A549 (cell line): Measurements from ENCODE around the gene PBRM1. TPM values are rescaled to one million over a fixed set of nuclear protein-coding genes. Genes with fewer than 3 reads are reported as not detected.
A peak's percentile ranks its signal among the peaks of the same experiment; 100 is the strongest.

Source experiments
- ATAC-seq, 2 experiments: fragments of 200-7000 bp in 1 of 2; fragments of >200 bp in 1 of 2; cut with Nextera tagmentation in 1 of 2; cut with Tn5 transposase in 1 of 2; 3 replicates each; pipeline versions ENCODE4 v1.8.0 to v1.9.1; 2018 to 2020; ENCODE audit warnings: mild to moderate bottlenecking in 1 of 2, moderate library complexity in 1 of 2
- CTCF ChIA-PET: fragments of 300-600 bp; sonication (Branson Sonifier 250); formaldehyde crosslinking; extraction: SDS; loops from one replicate; lab custom pipeline; 2021; ENCODE audit warnings: antibody characterized with exemption, inconsistent platforms; lab: Yijun Ruan, JAX
- POLR2A ChIA-PET: fragments of 350-600 bp; formaldehyde crosslinking; extraction: SDS; loops from one replicate; lab custom pipeline; 2021; ENCODE audit warnings: antibody characterized with exemption, inconsistent platforms; lab: Yijun Ruan, JAX
- DNase-seq, 2 experiments: peaks; one replicate each; pipeline versions ENCODE4 v3.0.0 to v3.0.0-alpha.2; 2011 to 2016; ENCODE audit warnings: low read depth in 1 of 2, low spot score in 1 of 2
- FAIRE-seq: peaks from 2 replicates; lab custom pipeline; 2011; peaks lifted over from hg19 to GRCh38; lab: Jason Lieb, UNC
- H3K27ac ChIP-seq, 2 experiments: fragments of >200 bp; sonication (Bioruptor Twin); formaldehyde crosslinking; 3 replicates each; pipeline ENCODE4 v1.5.1; 2016 to 2017
- H3K4me1 ChIP-seq: fragments of >200 bp; sonication (Bioruptor Twin); formaldehyde crosslinking; 3 replicates; pipeline ENCODE4 v1.6.1; 2016
- H3K4me2 ChIP-seq: fragments of >200 bp; sonication (Bioruptor Twin); formaldehyde crosslinking; 3 replicates; pipeline ENCODE4 v1.6.1; 2016
- H3K4me3 ChIP-seq: fragments of >200 bp; sonication (Bioruptor Twin); formaldehyde crosslinking; 3 replicates; pipeline ENCODE4 v1.5.1; 2016
- H3K9me3 ChIP-seq: fragments of >200 bp; sonication (Bioruptor Twin); formaldehyde crosslinking; 3 replicates; pipeline ENCODE4 v1.6.1; 2016
- BCL3 ChIP-seq: fragments of >200 bp; sonication (Bioruptor Twin); formaldehyde crosslinking; IDR thresholded peaks from 3 replicates; pipeline ENCODE4 v1.6.1; 2016
- CBX2 ChIP-seq: fragments of 200-600 bp; sonication (generic); IDR thresholded peaks from 2 replicates; pipeline ENCODE4 v1.6.1; 2016; ENCODE audit warnings: low read depth, mild to moderate bottlenecking, borderline replicate concordance
- CHD2 ChIP-seq: fragments of 150-350 bp; IDR thresholded peaks from 2 replicates; pipeline ENCODE4 v1.6.1; 2014; ENCODE audit warnings: low read length; ENCODE audit not compliant: partially characterized antibody
- E2F6 ChIP-seq: IDR thresholded peaks from 2 replicates; pipeline ENCODE4 v1.6.1; 2012; ENCODE audit warnings: low read depth, borderline replicate concordance
- EHF ChIP-seq: fragments of 250-450 bp; sonication (Bioruptor Pico); IDR thresholded peaks from 2 replicates; pipeline ENCODE4 v1.5.0; 2020; ENCODE audit warnings: mild to moderate bottlenecking
- EHMT2 ChIP-seq: fragments of 200-600 bp; sonication (generic); IDR thresholded peaks from 2 replicates; pipeline ENCODE4 v1.6.1; 2016; ENCODE audit warnings: antibody characterized with exemption, low read depth, mild to moderate bottlenecking, moderate library complexity
- ELK1 ChIP-seq: fragments of 150-350 bp; IDR thresholded peaks from 2 replicates; pipeline ENCODE4 v1.6.1; 2014; ENCODE audit warnings: low read depth, mild to moderate bottlenecking, low read length
- EP300 ChIP-seq, 2 experiments: fragments of >200 bp; sonication (Bioruptor Twin); formaldehyde crosslinking; IDR thresholded peaks; 2 replicates in 1 of 2; 3 replicates in 1 of 2; pipeline ENCODE4 v1.6.1; 2016 to 2017
- ESRRA ChIP-seq: fragments of 150-350 bp; IDR thresholded peaks from 2 replicates; pipeline ENCODE4 v1.6.1; 2014; ENCODE audit warnings: mild to moderate bottlenecking, low read length, borderline replicate concordance
- FOSB ChIP-seq: fragments of 250-450 bp; sonication (Bioruptor Pico); IDR thresholded peaks from 2 replicates; pipeline ENCODE4 v1.5.0; 2020; ENCODE audit warnings: mild to moderate bottlenecking, moderate library complexity
- FOSL2 ChIP-seq, 2 experiments: fragments of 450-650 bp in 1 of 2; fragments of >200 bp in 1 of 2; sonication (Bioruptor Twin) in 1 of 2; formaldehyde crosslinking; IDR thresholded peaks; 2 replicates each; pipeline versions ENCODE4 v1.5.0 to v1.6.1; 2016 to 2020; ENCODE audit warnings: mild to moderate bottlenecking in 1 of 2, moderate library complexity in 1 of 2
- FOXS1 ChIP-seq: fragments of 250-450 bp; sonication (Bioruptor Pico); IDR thresholded peaks from 2 replicates; pipeline ENCODE4 v1.5.0; 2020; ENCODE audit warnings: mild to moderate bottlenecking, moderate library complexity
- HOXA7 ChIP-seq: fragments of 250-450 bp; sonication (Bioruptor Pico); IDR thresholded peaks from 2 replicates; pipeline ENCODE4 v1.5.0; 2020; ENCODE audit warnings: mild to moderate bottlenecking, moderate library complexity
- KDM1A ChIP-seq: fragments of 200-600 bp; sonication (generic); IDR thresholded peaks from 2 replicates; pipeline ENCODE4 v1.6.1; 2016; ENCODE audit warnings: low read depth, mild to moderate bottlenecking
- KDM5A ChIP-seq: fragments of 200-600 bp; sonication (generic); IDR thresholded peaks from 2 replicates; pipeline ENCODE4 v1.6.1; 2016; ENCODE audit warnings: antibody characterized with exemption, mild to moderate bottlenecking
- MAX ChIP-seq: IDR thresholded peaks from 2 replicates; pipeline ENCODE4 v1.6.1; 2012
- NFE2L2 ChIP-seq: fragments of 150-350 bp; conservative IDR thresholded peaks from 2 replicates; pipeline ENCODE4 v1.6.1; 2014; ENCODE audit warnings: low read length
- POLR2A ChIP-seq: IDR thresholded peaks from 2 replicates; pipeline ENCODE4 v1.6.1; 2012; ENCODE audit warnings: mild to moderate bottlenecking, low read length
- POLR2AphosphoS2 ChIP-seq: conservative IDR thresholded peaks from 2 replicates; pipeline ENCODE4 v1.6.1; 2012; ENCODE audit warnings: low read length, improper control_type of control experiment, inconsistent platforms
- RARB ChIP-seq: fragments of 250-450 bp; sonication (Bioruptor Pico); IDR thresholded peaks from 2 replicates; pipeline ENCODE4 v1.8.0; 2021; ENCODE audit warnings: mild to moderate bottlenecking, moderate library complexity
- RCOR1 ChIP-seq: fragments of 150-350 bp; IDR thresholded peaks from 2 replicates; pipeline ENCODE4 v1.6.1; 2014; ENCODE audit warnings: antibody characterized with exemption, low read length, low read depth
- REST ChIP-seq: fragments of 200-600 bp; sonication (generic); IDR thresholded peaks from 2 replicates; pipeline ENCODE4 v1.6.1; 2016; ENCODE audit warnings: antibody characterized with exemption, mild to moderate bottlenecking, moderate library complexity
- RFX5 ChIP-seq: fragments of 450-650 bp; IDR thresholded peaks from 2 replicates; pipeline ENCODE4 v1.7.1; 2014; ENCODE audit warnings: antibody characterized with exemption, mild to moderate bottlenecking, moderate library complexity
- RNF2 ChIP-seq: fragments of 200-600 bp; sonication (generic); IDR thresholded peaks from 2 replicates; pipeline ENCODE4 v1.6.1; 2016; ENCODE audit warnings: low read depth, mild to moderate bottlenecking, antibody characterized with exemption, moderate library complexity, borderline replicate concordance
- SREBF2 ChIP-seq: fragments of 450-650 bp; IDR thresholded peaks from 2 replicates; pipeline ENCODE4 v1.6.1; 2014; ENCODE audit warnings: mild to moderate bottlenecking, moderate library complexity
- TFCP2L1 ChIP-seq: fragments of 250-450 bp; sonication (Bioruptor Pico); IDR thresholded peaks from 2 replicates; pipeline ENCODE4 v1.5.0; 2021; ENCODE audit warnings: mild to moderate bottlenecking
- USF2 ChIP-seq: fragments of 450-650 bp; IDR thresholded peaks from 2 replicates; pipeline ENCODE4 v1.6.1; 2014; ENCODE audit warnings: antibody characterized with exemption
- WGBS: methylation state at CpG from one replicate; pipeline ENCODE4 v1.1.6; 2017; ENCODE audit errors: missing lambda C conversion rate; 5-methylcytosine and 5-hydroxymethylcytosine counted together
- polyA plus RNA-seq, 4 experiments: library from polyadenylated mRNA; depleted of rRNA in 3 of 4; stranded (reverse); fragments of >200 nt; fragmentation: RNase III in 1 of 4; extraction: RNeasy Plus Mini Kit Qiagen cat#74134 plus additional on column Dnase treatment in 1 of 4; gene quantifications; 2 replicates in 3 of 4; 3 replicates in 1 of 4; pipeline ENCODE4 v1.2.3, GENCODE V29; 2011 to 2017

Gene PBRM1
- polyA plus RNA-seq, 2 of the 4 experiments (the other 2 are of a cell fraction): 15.0 to 21.6 TPM

GRCh38 chr3:52715714-52716305 is 30.1 kb upstream of the PBRM1 start:
- 84% methylated on average over 10 of the region's 11 CpGs for WGBS
- DNase-seq: no peak
- ChIA-PET POLR2A (interaction anchor here (0.5 to 1.2 kb wide), 2 partner anchors 10 to 97 kb away, joined by 3 read pairs; partner anchors contain the start of gene SPCS1), CTCF (interaction anchor here (1.2 kb wide), 1 partner anchor 244 kb away, joined by 3 read pairs; no protein-coding TSS in a partner anchor)
- no peak overlapping the region for H3K4me2 ChIP-seq
- H3K4me3 ChIP-seq: no peak overlapping the region
- H3K4me1 ChIP-seq: no peaks in the 10 kb centered on the region
- FAIRE-seq: no peak
- no peaks in the 10 kb centered on the region for H3K9me3 ChIP-seq
- H3K27ac ChIP-seq: no peak overlapping the region
- no peak for ATAC-seq
- no peak for TF ChIP-seq HOXA7
- no peak for TF ChIP-seq EHF (CRISPR knock-in tag)
- TF ChIP-seq KDM5A: no peak
- no peak for TF ChIP-seq POLR2A
- TF ChIP-seq FOSL2 (IDR thresholded peaks at IDR 0.05): no peak
- TF ChIP-seq FOSL2 (CRISPR knock-in tag; IDR thresholded peaks at IDR 0.05): no peak
- no peak for TF ChIP-seq CBX2
- no peak for TF ChIP-seq CHD2
- no peak for TF ChIP-seq RARB (CRISPR knock-in tag)
- TF ChIP-seq POLR2AphosphoS2: no peak
- no peak for TF ChIP-seq TFCP2L1 (CRISPR knock-in tag)
- TF ChIP-seq USF2: no peak
- no peak for TF ChIP-seq EP300 (IDR thresholded peaks at IDR 0.05)
- no peak for TF ChIP-seq MAX

GRCh38 chr3:52714335-52715302 is 28.9 kb upstream of the PBRM1 start:
- no peak overlapping the region for H3K27ac ChIP-seq
- no peak for FAIRE-seq
- H3K4me3 ChIP-seq: no peak overlapping the region
- ATAC-seq: peak; percentile 34 to 47; a peak in 3 of 6 replicates
- no peak overlapping the region for H3K4me2 ChIP-seq
- CTCF ChIA-PET: interaction anchor here (0.6 kb wide), 1 partner anchor 476 kb away, joined by 4 read pairs; the partner anchor contains the start of gene TWF2
- H3K9me3 ChIP-seq: no peaks in the 10 kb centered on the region
- POLR2A ChIA-PET: no interaction called here
- no peak for DNase-seq
- H3K4me1 ChIP-seq: no peaks in the 10 kb centered on the region
- no peak for TF ChIP-seq EHF (CRISPR knock-in tag)
- no peak for TF ChIP-seq REST
- no peak for TF ChIP-seq EP300 (IDR thresholded peaks at IDR 0.05)
- no peak for TF ChIP-seq FOSB (CRISPR knock-in tag)
- TF ChIP-seq EHMT2: no peak
- no peak for TF ChIP-seq FOXS1 (CRISPR knock-in tag)
- no peak for TF ChIP-seq ESRRA
- TF ChIP-seq SREBF2: no peak
- no peak for TF ChIP-seq FOSL2 (IDR thresholded peaks at IDR 0.05)
- no peak for TF ChIP-seq FOSL2 (CRISPR knock-in tag; IDR thresholded peaks at IDR 0.05)
- TF ChIP-seq RFX5: no peak
- no peak for TF ChIP-seq E2F6
- no peak for TF ChIP-seq KDM1A
- no peak for TF ChIP-seq RARB (CRISPR knock-in tag)
- no peak for TF ChIP-seq RCOR1
- TF ChIP-seq BCL3: no peak
- no peak for TF ChIP-seq ELK1
- TF ChIP-seq RNF2: no peak
- TF ChIP-seq HOXA7: no peak
- no peak for TF ChIP-seq NFE2L2
- 88% methylated on average over 18 of the region's 39 CpGs for WGBS
